OCI-LY7 (cell line): ENCODE results near the gene VAMP4.

Experiments
- EZH2phosphoT487 ChIP-seq: fragments of 200-600 bp; sonication (generic); IDR thresholded peaks from 2 replicates; pipeline ENCODE4 v1.6.1; 2018; ENCODE audit warnings: low read depth, borderline replicate concordance, mild to moderate bottlenecking, mixed run types, antibody characterized with exemption, low read length, moderate library complexity, mixed read lengths
- TF ChIP-seq, protein P1 (sequence below): fragments of 200-600 bp; sonication (generic); conservative IDR thresholded peaks from 2 replicates; pipeline ENCODE4 v1.5.1; 2014; ENCODE audit warnings: mild to moderate bottlenecking, antibody characterized with exemption, low read length, moderate library complexity, mixed read lengths

DNA sequence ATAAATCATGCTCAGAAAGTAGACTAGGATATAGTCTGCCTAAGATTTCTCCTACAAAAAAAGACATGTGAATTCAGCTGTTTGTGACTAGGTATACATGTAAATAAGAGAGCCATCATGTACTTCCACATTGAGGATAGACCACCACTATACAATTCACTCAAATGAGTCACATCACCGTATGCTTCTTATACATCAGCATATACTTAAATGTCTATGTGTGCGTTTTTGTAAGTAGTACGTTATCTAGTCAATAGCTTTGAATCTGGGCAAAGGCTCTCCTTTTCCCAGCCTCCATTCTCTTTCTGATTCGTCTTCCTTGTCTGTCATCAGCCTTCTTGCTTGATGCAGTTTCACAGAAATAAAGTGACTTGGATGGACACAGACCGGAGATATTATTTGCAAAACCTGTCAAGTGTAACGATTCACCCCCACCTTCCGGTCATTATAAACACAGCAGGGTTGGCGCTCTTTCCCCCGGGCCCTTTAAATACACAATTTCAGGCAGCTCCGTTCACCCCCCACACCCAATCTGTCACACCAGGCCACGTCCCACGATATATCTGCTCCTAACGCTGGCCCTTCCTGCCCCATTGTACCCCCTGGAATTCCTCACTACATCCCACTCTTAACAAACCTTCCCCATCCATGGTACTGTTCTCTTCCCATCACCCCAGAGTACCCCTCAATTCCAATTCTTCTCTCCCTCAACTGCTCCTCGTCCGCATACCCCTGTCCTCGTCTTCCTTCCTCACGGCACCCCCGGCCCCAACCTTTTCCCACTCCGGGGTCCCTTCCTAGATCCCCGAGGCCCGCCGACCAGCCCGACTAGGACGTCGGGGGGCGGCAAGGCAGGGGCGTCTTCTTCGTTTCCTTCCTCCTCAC, 636 bp downstream of the VAMP4 start:
- TF ChIP-seq, protein P1, sequence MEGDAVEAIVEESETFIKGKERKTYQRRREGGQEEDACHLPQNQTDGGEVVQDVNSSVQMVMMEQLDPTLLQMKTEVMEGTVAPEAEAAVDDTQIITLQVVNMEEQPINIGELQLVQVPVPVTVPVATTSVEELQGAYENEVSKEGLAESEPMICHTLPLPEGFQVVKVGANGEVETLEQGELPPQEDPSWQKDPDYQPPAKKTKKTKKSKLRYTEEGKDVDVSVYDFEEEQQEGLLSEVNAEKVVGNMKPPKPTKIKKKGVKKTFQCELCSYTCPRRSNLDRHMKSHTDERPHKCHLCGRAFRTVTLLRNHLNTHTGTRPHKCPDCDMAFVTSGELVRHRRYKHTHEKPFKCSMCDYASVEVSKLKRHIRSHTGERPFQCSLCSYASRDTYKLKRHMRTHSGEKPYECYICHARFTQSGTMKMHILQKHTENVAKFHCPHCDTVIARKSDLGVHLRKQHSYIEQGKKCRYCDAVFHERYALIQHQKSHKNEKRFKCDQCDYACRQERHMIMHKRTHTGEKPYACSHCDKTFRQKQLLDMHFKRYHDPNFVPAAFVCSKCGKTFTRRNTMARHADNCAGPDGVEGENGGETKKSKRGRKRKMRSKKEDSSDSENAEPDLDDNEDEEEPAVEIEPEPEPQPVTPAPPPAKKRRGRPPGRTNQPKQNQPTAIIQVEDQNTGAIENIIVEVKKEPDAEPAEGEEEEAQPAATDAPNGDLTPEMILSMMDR, result peak; percentile 32; the same call in 1 of the 2 replicates
- TF ChIP-seq EZH2phosphoT487, result no peak
